IMR-90 (cell line): ENCODE measurements around the gene CETP. TPM values are rescaled to one million over a fixed set of nuclear protein-coding genes. Genes with fewer than 3 reads are reported as not detected.

Experiments
- ATAC-seq: fragments of 200-7000 bp; cut with Tn5 transposase; 2 replicates; pipeline ENCODE4 v1.9.1; 2020; ENCODE audit warnings: low read depth, mild to moderate bottlenecking, moderate library complexity
- BruUV-seq: library from RNA; stranded (reverse); fragments of 400-500 nt; replicated peaks from 2 replicates; lab custom pipeline; 2021; lab: Mats Ljungman, UMichigan
- CTCF ChIA-PET: fragments of 300-600 bp; formaldehyde crosslinking; extraction: SDS; loops from one replicate; lab custom pipeline; 2021; ENCODE audit warnings: antibody characterized with exemption; lab: Yijun Ruan, JAX
- POLR2A ChIA-PET: fragments of 300-600 bp; sonication (Branson Sonifier 250); formaldehyde crosslinking; loops from one replicate; lab custom pipeline; 2022; ENCODE audit warnings: antibody characterized with exemption; ENCODE audit not compliant: unreplicated experiment; lab: Charles Lee
- DNase-seq: peaks from one replicate; pipeline ENCODE4 v3.0.0; 2013
- H2AFZ ChIP-seq: replicated peaks from 2 replicates; pipeline ENCODE3; 2013; ENCODE audit warnings: low read length, mild to moderate bottlenecking; ENCODE audit not compliant: poor library complexity
- H2AK5ac ChIP-seq: 2 replicates; pipeline ENCODE4 v1.6.1; 2013; ENCODE audit warnings: low read depth, low read length, inconsistent platforms
- H2AK9ac ChIP-seq: replicated peaks from 2 replicates; pipeline ENCODE3; 2013; ENCODE audit warnings: mild to moderate bottlenecking, low read depth, low read length, moderate library complexity; ENCODE audit not compliant: poor library complexity
- H2BK120ac ChIP-seq: 2 replicates; pipeline ENCODE4 v1.6.1; 2013; ENCODE audit warnings: low read depth, low read length, inconsistent platforms
- H2BK15ac ChIP-seq: 3 replicates; pipeline ENCODE4 v1.6.1; 2013; ENCODE audit warnings: low read depth, low read length, inconsistent platforms
- H2BK20ac ChIP-seq: 2 replicates; pipeline ENCODE4 v1.6.1; 2013; ENCODE audit warnings: low read depth, mild to moderate bottlenecking, inconsistent platforms, low read length, moderate library complexity
- H2BK5ac ChIP-seq: 2 replicates; pipeline ENCODE4 v1.6.1; 2013; ENCODE audit warnings: mild to moderate bottlenecking, low read depth, low read length, inconsistent platforms; ENCODE audit not compliant: poor library complexity, severe bottlenecking
- H3K14ac ChIP-seq: replicated peaks from 2 replicates; pipeline ENCODE4 v1.6.1; 2013; ENCODE audit warnings: low read depth, low read length, inconsistent platforms
- H3K18ac ChIP-seq: 2 replicates; pipeline ENCODE4 v1.6.1; 2013; ENCODE audit warnings: low read depth, low read length, control low read depth
- H3K23ac ChIP-seq: 2 replicates; pipeline ENCODE4 v1.6.1; 2013; ENCODE audit warnings: low read depth, low read length, inconsistent platforms
- H3K27ac ChIP-seq: 2 replicates; pipeline ENCODE4 v1.5.1; 2013; ENCODE audit warnings: mild to moderate bottlenecking, control low read depth, low read length; ENCODE audit not compliant: insufficient read depth
- H3K27me3 ChIP-seq: 2 replicates; pipeline ENCODE4 v1.6.1; 2013; ENCODE audit warnings: low read length; ENCODE audit not compliant: control insufficient read depth, insufficient read depth
- H3K36me3 ChIP-seq: 2 replicates; pipeline ENCODE4 v1.6.1; 2013; ENCODE audit warnings: low read length, mixed read lengths; ENCODE audit not compliant: control insufficient read depth, insufficient read depth
- H3K4ac ChIP-seq: 2 replicates; pipeline ENCODE4 v1.6.1; 2013; ENCODE audit warnings: low read depth, low read length, inconsistent platforms
- H3K4me1 ChIP-seq: 2 replicates; pipeline ENCODE4 v1.6.1; 2013; ENCODE audit warnings: low read length, mixed read lengths; ENCODE audit not compliant: control insufficient read depth, insufficient read depth
- H3K4me2 ChIP-seq: 2 replicates; pipeline ENCODE4 v1.6.1; 2013; ENCODE audit warnings: low read depth, mild to moderate bottlenecking, control low read depth, low read length, moderate library complexity
- H3K4me3 ChIP-seq: 2 replicates; pipeline ENCODE4 v1.5.1; 2013; ENCODE audit warnings: low read depth, mild to moderate bottlenecking, control low read depth, low read length, moderate library complexity; ENCODE audit not compliant: insufficient read depth
- H3K56ac ChIP-seq: 2 replicates; pipeline ENCODE4 v1.6.1; 2013; ENCODE audit warnings: low read length, inconsistent platforms; ENCODE audit not compliant: insufficient read depth; ENCODE audit errors: extremely low read depth
- H3K79me1 ChIP-seq, 2 experiments: 2 replicates each; pipeline ENCODE4 v1.6.1; 2013; ENCODE audit warnings: low read length in 2 of 2, inconsistent platforms in 1 of 2, low read depth in 1 of 2
- H3K9ac ChIP-seq: 2 replicates; pipeline ENCODE4 v1.6.1; 2013; ENCODE audit warnings: low read depth, low read length, control low read depth
- H3K9me1 ChIP-seq: 2 replicates; pipeline ENCODE4 v1.6.1; 2013; ENCODE audit warnings: low read length, inconsistent platforms; ENCODE audit not compliant: insufficient read depth
- H3K9me3 ChIP-seq: 2 replicates; pipeline ENCODE4 v1.6.1; 2013; ENCODE audit warnings: low read length; ENCODE audit not compliant: control insufficient read depth, insufficient read depth
- H4K20me1 ChIP-seq: 2 replicates; pipeline ENCODE4 v1.6.1; 2013; ENCODE audit warnings: low read length, inconsistent platforms; ENCODE audit not compliant: insufficient read depth
- H4K5ac ChIP-seq: 2 replicates; pipeline ENCODE4 v1.6.1; 2013; ENCODE audit warnings: mild to moderate bottlenecking, low read depth, low read length, control low read depth
- H4K8ac ChIP-seq, 2 experiments: 2 replicates each; pipeline ENCODE4 v1.6.1; 2013; ENCODE audit warnings: low read depth in 2 of 2, low read length in 2 of 2, control low read depth in 1 of 2, inconsistent platforms in 1 of 2
- H4K91ac ChIP-seq: 2 replicates; pipeline ENCODE4 v1.6.1; 2013; ENCODE audit warnings: low read depth, low read length, inconsistent platforms; ENCODE audit not compliant: insufficient read depth
- CEBPB ChIP-seq: IDR thresholded peaks from 2 replicates; pipeline ENCODE4 v1.6.1; 2012; ENCODE audit warnings: low read depth, low read length, improper control_type of control experiment
- CHD1 ChIP-seq: IDR thresholded peaks from 2 replicates; pipeline ENCODE4 v1.6.1; 2012; ENCODE audit warnings: low read depth, low read length, improper control_type of control experiment
- FOS ChIP-seq: fragments of 150-350 bp; IDR thresholded peaks from 2 replicates; pipeline ENCODE4 v1.6.1; 2016; ENCODE audit warnings: low read depth, low read length
- MAFK ChIP-seq: IDR thresholded peaks from 2 replicates; pipeline ENCODE4 v1.6.1; 2012; ENCODE audit warnings: low read depth, low read length, improper control_type of control experiment
- MXI1 ChIP-seq: IDR thresholded peaks from 2 replicates; pipeline ENCODE4 v1.6.1; 2012; ENCODE audit warnings: low read depth, mild to moderate bottlenecking, low read length, moderate library complexity, borderline replicate concordance
- NFE2L2 ChIP-seq: fragments of 150-350 bp; IDR thresholded peaks from 2 replicates; pipeline ENCODE4 v1.6.1; 2016; ENCODE audit warnings: low read depth, mild to moderate bottlenecking, low read length
- POLR2A ChIP-seq: IDR thresholded peaks from 2 replicates; pipeline ENCODE4 v1.6.1; 2012; ENCODE audit warnings: mild to moderate bottlenecking, low read depth, low read length
- RAD21 ChIP-seq: IDR thresholded peaks from 2 replicates; pipeline ENCODE4 v1.6.1; 2012; ENCODE audit warnings: low read length, improper control_type of control experiment
- RCOR1 ChIP-seq: IDR thresholded peaks from 2 replicates; pipeline ENCODE4 v1.6.1; 2012; ENCODE audit warnings: mild to moderate bottlenecking, low read length, improper control_type of control experiment; ENCODE audit not compliant: insufficient replicate concordance
- SMC3 ChIP-seq: fragments of 150-350 bp; IDR thresholded peaks from 2 replicates; pipeline ENCODE4 v1.6.1; 2016; ENCODE audit warnings: low read depth, mild to moderate bottlenecking, antibody characterized with exemption, low read length, moderate library complexity
- WGBS, 2 experiments: methylation state at CpG; one replicate each; pipeline versions ENCODE4 v1.1.5 to v1.1.7; 2013; ENCODE audit warnings: missing lambda C conversion rate in 2 of 2; ENCODE audit not compliant: insufficient read length in 1 of 2; ENCODE audit errors: extremely low coverage in 2 of 2; 5-methylcytosine and 5-hydroxymethylcytosine counted together
- dilution Hi-C: fragments of 300-500 bp; cut with HindIII; formaldehyde crosslinking; loops from one replicate; pipeline ENCODE4 v1.14.3; 2018; ENCODE audit warnings: low sequenced_read_pairs; ENCODE audit not compliant: unreplicated experiment
- in situ Hi-C: fragments of 300-500 bp; cut with MboI; formaldehyde crosslinking; loops from 3 replicates; pipeline ENCODE4 v1.14.3; 2019; ENCODE audit warnings: low sequenced_read_pairs, inconsistent platforms, mixed read lengths
- intact Hi-C: fragments of 100-400 bp; cut with micrococcal nuclease; formaldehyde crosslinking; loops from 2 replicates; pipeline ENCODE4 v1.10.0; 2022
- polyA plus RNA-seq, 3 experiments: library from polyadenylated mRNA; depleted of rRNA; stranded (reverse); fragments of >200 nt; gene quantifications; 2 replicates each; pipeline ENCODE4 v1.2.3, GENCODE V29; 2012; ENCODE audit warnings: low replicate concordance in 1 of 3
- total RNA-seq: library from RNA; depleted of rRNA; stranded (reverse); fragments of >200 nt; gene quantifications from 2 replicates; pipeline ENCODE4 v1.2.3, GENCODE V29; 2012
- TF ChIP-seq, protein P1 (sequence below): fragments of 150-350 bp; IDR thresholded peaks from 2 replicates; pipeline ENCODE4 v1.6.1; 2017; ENCODE audit warnings: mild to moderate bottlenecking, antibody characterized with exemption, low read length, low read depth
- TF ChIP-seq, protein P2 (sequence below): conservative IDR thresholded peaks from 2 replicates; pipeline ENCODE4 v1.5.1; 2012; ENCODE audit warnings: mild to moderate bottlenecking, low read depth, low read length, improper control_type of control experiment
- TF ChIP-seq, protein P3 (sequence below): fragments of 150-350 bp; IDR thresholded peaks from 2 replicates; pipeline ENCODE4 v1.6.1; 2016; ENCODE audit warnings: low read depth, mild to moderate bottlenecking, low read length, moderate library complexity, borderline replicate concordance

Gene CETP
- total and polyA plus RNA-seq, 2 of the 4 experiments (the other 2 are of a cell fraction), result not detected

DNA sequence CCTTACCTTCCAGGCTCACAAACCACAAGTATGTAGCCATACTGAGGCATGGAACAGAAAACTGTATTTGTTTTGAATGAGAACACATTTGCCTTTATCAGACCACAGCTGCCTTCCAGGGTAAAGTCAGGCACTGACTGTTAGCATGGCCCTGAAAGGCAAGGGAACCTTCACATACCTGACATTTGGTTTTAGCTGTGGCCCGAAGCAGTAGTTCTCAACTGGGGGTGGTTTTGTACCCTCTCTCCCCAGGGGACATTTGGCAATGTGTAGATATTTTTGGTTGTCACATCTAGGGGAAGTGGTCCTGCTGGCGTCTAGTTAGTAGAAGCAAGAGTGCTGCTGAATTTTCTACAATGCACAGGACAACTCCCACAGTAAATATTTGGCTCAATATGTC lies 20.7 kb upstream of the CETP start:
- no peak overlapping the region for H4K5ac ChIP-seq

More for the DNA sequence above, 20.7 kb upstream of the CETP start:
- H3K18ac ChIP-seq, result no peak overlapping the region
- H2BK5ac ChIP-seq, result no peak overlapping the region
- ChIA-PET CTCF (interaction anchor here (0.8 to 1.4 kb wide), 2 partner anchors 10 to 87 kb away, joined by 3 to 4 read pairs; no protein-coding TSS in a partner anchor), POLR2A (no interaction called here)
- no peak overlapping the region for H3K4ac ChIP-seq
- H2BK120ac ChIP-seq, result no peak overlapping the region
- peak overlapping the region; percentile 40; the same call in 1 of the 2 replicates for H3K23ac ChIP-seq
- H3K4me1 ChIP-seq, result peaks cover 6% of the 10 kb centered on the region
- intact Hi-C loops (no loop called here), in situ Hi-C loops (no loop called here), dilution Hi-C loops (no loop called here)
- H2BK20ac ChIP-seq, result no peak overlapping the region
- H4K20me1 ChIP-seq, result peaks cover 84% of the 10 kb centered on the region; the same call in 1 of the 2 replicates
- H3K79me1 ChIP-seq, result peaks cover 25 to 59% of the 10 kb centered on the region in 2 experiments
- DNase-seq (no peak), ATAC-seq (no peak)
- TF ChIP-seq CHD1, result no peak
- TF ChIP-seq CEBPB, result no peak
- TF ChIP-seq SMC3, result no peak
- TF ChIP-seq, protein P1, sequence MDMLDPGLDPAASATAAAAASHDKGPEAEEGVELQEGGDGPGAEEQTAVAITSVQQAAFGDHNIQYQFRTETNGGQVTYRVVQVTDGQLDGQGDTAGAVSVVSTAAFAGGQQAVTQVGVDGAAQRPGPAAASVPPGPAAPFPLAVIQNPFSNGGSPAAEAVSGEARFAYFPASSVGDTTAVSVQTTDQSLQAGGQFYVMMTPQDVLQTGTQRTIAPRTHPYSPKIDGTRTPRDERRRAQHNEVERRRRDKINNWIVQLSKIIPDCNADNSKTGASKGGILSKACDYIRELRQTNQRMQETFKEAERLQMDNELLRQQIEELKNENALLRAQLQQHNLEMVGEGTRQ, result no peak
- TF ChIP-seq RAD21, result no peak
- TF ChIP-seq NFE2L2, result no peak
- TF ChIP-seq, protein P2, sequence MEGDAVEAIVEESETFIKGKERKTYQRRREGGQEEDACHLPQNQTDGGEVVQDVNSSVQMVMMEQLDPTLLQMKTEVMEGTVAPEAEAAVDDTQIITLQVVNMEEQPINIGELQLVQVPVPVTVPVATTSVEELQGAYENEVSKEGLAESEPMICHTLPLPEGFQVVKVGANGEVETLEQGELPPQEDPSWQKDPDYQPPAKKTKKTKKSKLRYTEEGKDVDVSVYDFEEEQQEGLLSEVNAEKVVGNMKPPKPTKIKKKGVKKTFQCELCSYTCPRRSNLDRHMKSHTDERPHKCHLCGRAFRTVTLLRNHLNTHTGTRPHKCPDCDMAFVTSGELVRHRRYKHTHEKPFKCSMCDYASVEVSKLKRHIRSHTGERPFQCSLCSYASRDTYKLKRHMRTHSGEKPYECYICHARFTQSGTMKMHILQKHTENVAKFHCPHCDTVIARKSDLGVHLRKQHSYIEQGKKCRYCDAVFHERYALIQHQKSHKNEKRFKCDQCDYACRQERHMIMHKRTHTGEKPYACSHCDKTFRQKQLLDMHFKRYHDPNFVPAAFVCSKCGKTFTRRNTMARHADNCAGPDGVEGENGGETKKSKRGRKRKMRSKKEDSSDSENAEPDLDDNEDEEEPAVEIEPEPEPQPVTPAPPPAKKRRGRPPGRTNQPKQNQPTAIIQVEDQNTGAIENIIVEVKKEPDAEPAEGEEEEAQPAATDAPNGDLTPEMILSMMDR, result no peak
- TF ChIP-seq RCOR1, result no peak
- TF ChIP-seq, protein P3, sequence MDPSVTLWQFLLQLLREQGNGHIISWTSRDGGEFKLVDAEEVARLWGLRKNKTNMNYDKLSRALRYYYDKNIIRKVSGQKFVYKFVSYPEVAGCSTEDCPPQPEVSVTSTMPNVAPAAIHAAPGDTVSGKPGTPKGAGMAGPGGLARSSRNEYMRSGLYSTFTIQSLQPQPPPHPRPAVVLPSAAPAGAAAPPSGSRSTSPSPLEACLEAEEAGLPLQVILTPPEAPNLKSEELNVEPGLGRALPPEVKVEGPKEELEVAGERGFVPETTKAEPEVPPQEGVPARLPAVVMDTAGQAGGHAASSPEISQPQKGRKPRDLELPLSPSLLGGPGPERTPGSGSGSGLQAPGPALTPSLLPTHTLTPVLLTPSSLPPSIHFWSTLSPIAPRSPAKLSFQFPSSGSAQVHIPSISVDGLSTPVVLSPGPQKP, result no peak
- no peak for TF ChIP-seq POLR2A
- no peak for TF ChIP-seq MAFK
- no peak for TF ChIP-seq MXI1
- TF ChIP-seq FOS, result no peak
- H3K4me2 ChIP-seq, result no peak overlapping the region
- no peak overlapping the region for H3K9ac ChIP-seq
- 0 out of 2 replicates have a peak overlapping the region, but pooled peaks have one; percentile 14 for H3K14ac ChIP-seq
- H3K4me3 ChIP-seq, result no peak overlapping the region
- peak overlapping the region in 1 of 2 experiments; percentile 24; a peak in 1 of 4 replicates for H4K8ac ChIP-seq
- no CpG with 5 or more reads among the region's 2 CpGs for WGBS, 2 experiments
- no peak overlapping the region for H2AFZ ChIP-seq
- H2AK5ac ChIP-seq, result no peak overlapping the region
- H2BK15ac ChIP-seq, result no peak overlapping the region
- no peak overlapping the region for H2AK9ac ChIP-seq
- H3K9me1 ChIP-seq, result peaks cover 9% of the 10 kb centered on the region; the same call in 1 of the 2 replicates
- H4K91ac ChIP-seq, result no peak overlapping the region
- H3K56ac ChIP-seq, result no peak overlapping the region
- BruUV-seq, result no TSS peak
- no peak overlapping the region for H3K27ac ChIP-seq
- H3K36me3 ChIP-seq, result peaks cover 60% of the 10 kb centered on the region
- H3K27me3 ChIP-seq, result no peaks in the 10 kb centered on the region
- no peaks in the 10 kb centered on the region for H3K9me3 ChIP-seq
